Activated CD8-positive, alpha-beta T cell treated with anti-CD3 and anti-CD28 coated beads, Interleukin-2, amount 10 ng/mL, durations not matched to agents 7 days and 5 days (primary cell): ENCODE measurements around the gene CHSY3. TPM values are rescaled to one million over a fixed set of nuclear protein-coding genes. Genes with fewer than 3 reads are reported as not detected.

Experiments used
- ATAC-seq: fragments of 150-1000 bp; cut with Tn5 transposase; one replicate; pipeline ENCODE4 v1.10.0; 2021; ENCODE audit warnings: moderate library complexity
- CTCF ChIA-PET: fragments of 350-600 bp; sonication (Branson Sonifier 250); formaldehyde crosslinking; loops from one replicate; lab custom pipeline; 2021; ENCODE audit warnings: antibody characterized with exemption; lab: Charles Lee
- POLR2A ChIA-PET: fragments of 350-600 bp; sonication (Branson Sonifier 250); formaldehyde crosslinking; loops from one replicate; lab custom pipeline; 2021; ENCODE audit warnings: antibody characterized with exemption; lab: Charles Lee
- DNase-seq: peaks from one replicate; pipeline ENCODE4 v3.0.0-alpha.2; 2020
- H3K27ac Mint-ChIP-seq: one replicate; pipeline ENCODE4 v1.8.0; 2021; ENCODE audit warnings: mild to moderate bottlenecking, mixed read lengths
- H3K27me3 Mint-ChIP-seq: one replicate; pipeline ENCODE4 v1.8.0; 2021; ENCODE audit warnings: low read depth, mixed read lengths
- H3K36me3 Mint-ChIP-seq: one replicate; pipeline ENCODE4 v1.8.0; 2021; ENCODE audit warnings: low read depth, mixed read lengths
- H3K4me1 Mint-ChIP-seq: one replicate; pipeline ENCODE4 v1.8.0; 2021; ENCODE audit warnings: low read depth, mixed read lengths
- H3K4me3 Mint-ChIP-seq: one replicate; pipeline ENCODE4 v1.8.0; 2021; ENCODE audit warnings: mild to moderate bottlenecking, mixed read lengths
- H3K9me3 Mint-ChIP-seq: one replicate; pipeline ENCODE4 v1.8.0; 2022; ENCODE audit warnings: mixed read lengths; ENCODE audit not compliant: insufficient read depth
- total RNA-seq, 2 experiments: library from RNA; stranded (reverse); gene quantifications; one replicate each; pipeline ENCODE4 v1.2.3, GENCODE V29; 2021

Gene CHSY3
- total RNA-seq, 2 experiments from 2014 or later = not detected

GRCh38 chr5:129909225-129909624 lies 5.0 kb downstream of the CHSY3 start:
- Mint-ChIP-seq H3K4me1 (peaks cover 9% of the 10 kb centered on the region), H3K9me3 (no peaks in the 10 kb centered on the region), H3K27ac (no peak overlapping the region), H3K4me3 (no peak overlapping the region), H3K27me3 (peaks cover 24% of the 10 kb centered on the region), H3K36me3 (no peaks in the 10 kb centered on the region)
- ATAC-seq (no peak), DNase-seq (no peak)
- ChIA-PET CTCF (no interaction called here), POLR2A (no interaction called here)

GRCh38 chr5:129912601-129913255 lies 8.5 kb downstream of the CHSY3 start:
- POLR2A ChIA-PET = no interaction called here
- Mint-ChIP-seq H3K27me3 (peaks cover 6% of the 10 kb centered on the region), H3K9me3 (no peaks in the 10 kb centered on the region), H3K36me3 (no peaks in the 10 kb centered on the region), H3K4me3 (no peak overlapping the region), H3K27ac (no peak overlapping the region), H3K4me1 (no peaks in the 10 kb centered on the region)
- ATAC-seq = no peak
- DNase-seq = no peak
- CTCF ChIA-PET = no interaction called here

GRCh38 chr5:129915415-129915814 lies 11.2 kb downstream of the CHSY3 start:
- H3K27ac Mint-ChIP-seq = no peak overlapping the region
- peaks cover 1% of the 10 kb centered on the region for H3K27me3 Mint-ChIP-seq
- ATAC-seq = no peak
- POLR2A ChIA-PET = no interaction called here
- H3K36me3 Mint-ChIP-seq = no peaks in the 10 kb centered on the region
- no peak for DNase-seq
- no peaks in the 10 kb centered on the region for H3K4me1 Mint-ChIP-seq
- no peaks in the 10 kb centered on the region for H3K9me3 Mint-ChIP-seq
- CTCF ChIA-PET = no interaction called here
- no peak overlapping the region for H3K4me3 Mint-ChIP-seq

GRCh38 chr5:129917224-129917623 lies 13.0 kb downstream of the CHSY3 start:
- ChIA-PET POLR2A (no interaction called here), CTCF (no interaction called here)
- Mint-ChIP-seq H3K27ac (no peak overlapping the region), H3K9me3 (no peaks in the 10 kb centered on the region), H3K4me1 (no peaks in the 10 kb centered on the region), H3K36me3 (no peaks in the 10 kb centered on the region), H3K4me3 (no peak overlapping the region), H3K27me3 (peaks cover 1% of the 10 kb centered on the region)
- no peak for DNase-seq
- no peak for ATAC-seq

GRCh38 chr5:129921204-129921603 lies 16.9 kb downstream of the CHSY3 start:
- ChIA-PET POLR2A (no interaction called here), CTCF (no interaction called here)
- H3K36me3 Mint-ChIP-seq = no peaks in the 10 kb centered on the region
- no peaks in the 10 kb centered on the region for H3K4me1 Mint-ChIP-seq
- H3K27ac Mint-ChIP-seq = no peak overlapping the region
- ATAC-seq (no peak), DNase-seq (no peak)
- no peak overlapping the region for H3K4me3 Mint-ChIP-seq
- H3K9me3 Mint-ChIP-seq = no peaks in the 10 kb centered on the region
- no peaks in the 10 kb centered on the region for H3K27me3 Mint-ChIP-seq

GRCh38 chr5:129930221-129930620 lies 26.0 kb downstream of the CHSY3 start:
- no peaks in the 10 kb centered on the region for H3K27me3 Mint-ChIP-seq
- POLR2A ChIA-PET = interaction anchor here (0.7 kb wide), 1 partner anchor 854 kb away, joined by 3 read pairs; no protein-coding TSS in a partner anchor
- no peak for DNase-seq
- no peaks in the 10 kb centered on the region for H3K36me3 Mint-ChIP-seq
- CTCF ChIA-PET = no interaction called here
- ATAC-seq = no peak
- H3K4me1 Mint-ChIP-seq = no peaks in the 10 kb centered on the region
- H3K4me3 Mint-ChIP-seq = no peak overlapping the region
- H3K27ac Mint-ChIP-seq = no peak overlapping the region
- no peaks in the 10 kb centered on the region for H3K9me3 Mint-ChIP-seq

- DNase-seq (no peak), ATAC-seq (no peak)
- ChIA-PET POLR2A (no interaction called here), CTCF (no interaction called here)
- H3K4me1 Mint-ChIP-seq = no peaks in the 10 kb centered on the region
- H3K9me3 Mint-ChIP-seq = no peaks in the 10 kb centered on the region
- H3K36me3 Mint-ChIP-seq = no peaks in the 10 kb centered on the region
- no peaks in the 10 kb centered on the region for H3K27me3 Mint-ChIP-seq
- no peak overlapping the region for H3K27ac Mint-ChIP-seq
- H3K4me3 Mint-ChIP-seq = no peak overlapping the region
Observed at GRCh38 chr5:129935626-129936025, 31.4 kb downstream of the CHSY3 start.

GRCh38 chr5:129938077-129938476 lies 33.8 kb downstream of the CHSY3 start:
- Mint-ChIP-seq H3K36me3 (no peaks in the 10 kb centered on the region), H3K27ac (no peak overlapping the region), H3K9me3 (no peaks in the 10 kb centered on the region), H3K4me1 (no peaks in the 10 kb centered on the region), H3K27me3 (no peaks in the 10 kb centered on the region), H3K4me3 (no peak overlapping the region)
- ATAC-seq = no peak
- ChIA-PET POLR2A (no interaction called here), CTCF (no interaction called here)
- DNase-seq = no peak

- ChIA-PET POLR2A (no interaction called here), CTCF (no interaction called here)
- no peaks in the 10 kb centered on the region for H3K9me3 Mint-ChIP-seq
- H3K27me3 Mint-ChIP-seq = no peaks in the 10 kb centered on the region
- no peak for ATAC-seq
- DNase-seq = no peak
- no peaks in the 10 kb centered on the region for H3K4me1 Mint-ChIP-seq
- H3K36me3 Mint-ChIP-seq = no peaks in the 10 kb centered on the region
- H3K27ac Mint-ChIP-seq = no peak overlapping the region
- no peak overlapping the region for H3K4me3 Mint-ChIP-seq
Observed at GRCh38 chr5:129943936-129944335, 39.7 kb downstream of the CHSY3 start.

- CTCF ChIA-PET = no interaction called here
- no peaks in the 10 kb centered on the region for H3K36me3 Mint-ChIP-seq
- H3K4me1 Mint-ChIP-seq = no peaks in the 10 kb centered on the region
- no peak overlapping the region for H3K27ac Mint-ChIP-seq
- H3K27me3 Mint-ChIP-seq = no peaks in the 10 kb centered on the region
- H3K9me3 Mint-ChIP-seq = no peaks in the 10 kb centered on the region
- H3K4me3 Mint-ChIP-seq = no peak overlapping the region
- POLR2A ChIA-PET = no interaction called here
- DNase-seq (no peak), ATAC-seq (no peak)
Observed at GRCh38 chr5:129945028-129945427, 40.8 kb downstream of the CHSY3 start.

- CTCF ChIA-PET = no interaction called here
- no peaks in the 10 kb centered on the region for H3K36me3 Mint-ChIP-seq
- no peaks in the 10 kb centered on the region for H3K9me3 Mint-ChIP-seq
- DNase-seq (no peak), ATAC-seq (no peak)
- no peak overlapping the region for H3K4me3 Mint-ChIP-seq
- H3K27me3 Mint-ChIP-seq = no peaks in the 10 kb centered on the region
- no peak overlapping the region for H3K27ac Mint-ChIP-seq
- H3K4me1 Mint-ChIP-seq = no peaks in the 10 kb centered on the region
- POLR2A ChIA-PET = no interaction called here
Observed at GRCh38 chr5:129945774-129946270, 41.6 kb downstream of the CHSY3 start.

GRCh38 chr5:129951039-129951438 lies 46.8 kb downstream of the CHSY3 start:
- ATAC-seq (no peak), DNase-seq (no peak)
- no peaks in the 10 kb centered on the region for H3K27me3 Mint-ChIP-seq
- POLR2A ChIA-PET = no interaction called here
- CTCF ChIA-PET = no interaction called here
- no peaks in the 10 kb centered on the region for H3K36me3 Mint-ChIP-seq
- no peaks in the 10 kb centered on the region for H3K4me1 Mint-ChIP-seq
- H3K27ac Mint-ChIP-seq = no peak overlapping the region
- no peak overlapping the region for H3K4me3 Mint-ChIP-seq
- H3K9me3 Mint-ChIP-seq = no peaks in the 10 kb centered on the region

- DNase-seq (no peak), ATAC-seq (no peak)
- H3K36me3 Mint-ChIP-seq = no peaks in the 10 kb centered on the region
- H3K9me3 Mint-ChIP-seq = peaks cover 9% of the 10 kb centered on the region
- ChIA-PET CTCF (no interaction called here), POLR2A (no interaction called here)
- H3K27ac Mint-ChIP-seq = no peak overlapping the region
- H3K4me1 Mint-ChIP-seq = no peaks in the 10 kb centered on the region
- no peaks in the 10 kb centered on the region for H3K27me3 Mint-ChIP-seq
- H3K4me3 Mint-ChIP-seq = no peak overlapping the region
Observed at GRCh38 chr5:129958581-129958980, 54.3 kb downstream of the CHSY3 start.
